SK-N-SH (cell line): ENCODE measurements around the gene TMEM259. TPM values are rescaled to one million over a fixed set of nuclear protein-coding genes. Genes with fewer than 3 reads are reported as not detected.

ENCODE experiments used
- CTCF ChIA-PET: fragments of 300-600, 350-600 bp; formaldehyde crosslinking; extraction: SDS; loops from one replicate; lab custom pipeline; 2021; lab: Yijun Ruan, JAX
- POLR2A ChIA-PET: fragments of 350-600 bp; sonication (Branson Sonifier 250); formaldehyde crosslinking; extraction: SDS; loops from one replicate; lab custom pipeline; 2020; ENCODE audit warnings: antibody characterized with exemption, inconsistent platforms; lab: Yijun Ruan, JAX
- DNase-seq: peaks from one replicate; pipeline ENCODE4 v3.0.0; 2012
- H2AFZ ChIP-seq: fragments of 200-600 bp; sonication (generic); 2 replicates; pipeline ENCODE4 v1.8.1; 2016; ENCODE audit warnings: antibody characterized with exemption, mild to moderate bottlenecking, low read depth
- H3F3A ChIP-seq: fragments of 200-600 bp; sonication (generic); replicated peaks from 2 replicates; pipeline ENCODE3; 2016; ENCODE audit warnings: antibody characterized with exemption, mild to moderate bottlenecking; ENCODE audit not compliant: insufficient read depth
- H3K27ac ChIP-seq, 2 experiments: fragments of 200-500 bp in 1 of 2; fragments of 200-600 bp in 1 of 2; sonication (Bioruptor generic) in 1 of 2; sonication (generic), shearing (Covaris generic) in 1 of 2; 2 replicates each; pipeline versions ENCODE4 v1.5.1 to v1.6.1; 2014 to 2016; ENCODE audit warnings: low read depth in 2 of 2, inconsistent platforms in 1 of 2, low read length in 1 of 2, mild to moderate bottlenecking in 1 of 2, mixed read lengths in 1 of 2
- H3K27me3 ChIP-seq: fragments of 200-600 bp; sonication (generic), shearing (Covaris generic); 2 replicates; pipeline ENCODE4 v1.6.1; 2016; ENCODE audit warnings: mixed run types; ENCODE audit not compliant: insufficient read depth
- H3K36me3 ChIP-seq, 2 experiments: fragments of 200-500 bp in 1 of 2; fragments of 200-600 bp in 1 of 2; sonication (Bioruptor generic) in 1 of 2; sonication (generic) in 1 of 2; replicated peaks in 1 of 2; 2 replicates each; pipeline versions ENCODE3 to v1.5.1; 2014 to 2016; ENCODE audit warnings: low read length in 1 of 2, mild to moderate bottlenecking in 1 of 2; ENCODE audit not compliant: insufficient read depth in 2 of 2, control insufficient read depth in 1 of 2
- H3K4me1 ChIP-seq, 2 experiments: fragments of 200-500 bp in 1 of 2; fragments of 200-600 bp in 1 of 2; sonication (Bioruptor generic) in 1 of 2; sonication (generic), shearing (Covaris generic) in 1 of 2; 2 replicates each; pipeline versions ENCODE4 v1.5.1 to v1.6.1; 2014 to 2016; ENCODE audit warnings: low read depth in 1 of 2, low read length in 1 of 2, mixed run types in 1 of 2; ENCODE audit not compliant: insufficient read depth in 2 of 2, control insufficient read depth in 1 of 2
- H3K4me2 ChIP-seq: fragments of 200-600 bp; sonication (generic), shearing (Covaris generic); 2 replicates; pipeline ENCODE4 v1.6.1; 2017; ENCODE audit warnings: mixed run types
- H3K4me3 ChIP-seq, 2 experiments: fragments of 200-500 bp in 1 of 2; fragments of 200-600 bp in 1 of 2; sonication (Bioruptor generic) in 1 of 2; sonication (generic), shearing (Covaris generic) in 1 of 2; 2 replicates each; pipeline versions ENCODE4 v1.5.1 to v1.8.1; 2014 to 2016; ENCODE audit warnings: low read depth in 2 of 2, inconsistent platforms in 1 of 2, low read length in 1 of 2, mild to moderate bottlenecking in 1 of 2, mixed read lengths in 1 of 2, moderate library complexity in 1 of 2
- H3K79me2 ChIP-seq: fragments of 200-600 bp; sonication (generic); 2 replicates; pipeline ENCODE4 v1.8.1; 2017; ENCODE audit warnings: mild to moderate bottlenecking; ENCODE audit not compliant: insufficient read depth
- H3K9ac ChIP-seq: fragments of 200-600 bp; sonication (generic); 2 replicates; pipeline ENCODE4 v1.6.1; 2017; ENCODE audit warnings: mixed run types
- H3K9me2 ChIP-seq: fragments of 200-600 bp; sonication (generic); 2 replicates; pipeline ENCODE4 v1.6.1; 2017; ENCODE audit warnings: mixed run types
- H3K9me3 ChIP-seq: fragments of 200-600 bp; sonication (generic); 2 replicates; pipeline ENCODE4 v1.6.1; 2017; ENCODE audit warnings: mixed run types, mild to moderate bottlenecking, moderate library complexity
- H4K20me1 ChIP-seq: fragments of 200-600 bp; sonication (generic); 2 replicates; pipeline ENCODE4 v1.6.1; 2017; ENCODE audit warnings: mild to moderate bottlenecking, mixed run types; ENCODE audit not compliant: insufficient read depth
- CTCF ChIP-seq: fragments of 200-600 bp; sonication (generic); IDR thresholded peaks from 2 replicates; pipeline ENCODE4 v1.6.1; 2017; ENCODE audit warnings: antibody characterized with exemption, mild to moderate bottlenecking, moderate library complexity
- FOXM1 ChIP-seq: IDR thresholded peaks from 2 replicates; pipeline ENCODE4 v1.4.0; 2012; ENCODE audit warnings: low read depth, mild to moderate bottlenecking
- GABPA ChIP-seq: IDR thresholded peaks from 2 replicates; pipeline ENCODE4 v1.4.0; 2012; ENCODE audit warnings: low read depth, mild to moderate bottlenecking
- JUND ChIP-seq: IDR thresholded peaks from 2 replicates; pipeline ENCODE4 v1.4.0; 2012
- MAX ChIP-seq: IDR thresholded peaks from 2 replicates; pipeline ENCODE4 v1.4.0; 2012; ENCODE audit warnings: low read depth
- MEF2A ChIP-seq: IDR thresholded peaks from 2 replicates; pipeline ENCODE4 v1.4.0; 2012; ENCODE audit warnings: low read depth, borderline replicate concordance
- MXI1 ChIP-seq: IDR thresholded peaks from 2 replicates; pipeline ENCODE4 v1.6.1; 2012; ENCODE audit warnings: mild to moderate bottlenecking, low read depth, low read length, improper control_type of control experiment
- NFIC ChIP-seq: IDR thresholded peaks from 2 replicates; pipeline ENCODE4 v1.4.0; 2012; ENCODE audit warnings: borderline replicate concordance
- POLR2AphosphoS5 ChIP-seq: IDR thresholded peaks from 2 replicates; pipeline ENCODE4 v1.6.1; 2012; ENCODE audit warnings: low read depth, low read length
- RAD21 ChIP-seq: IDR thresholded peaks from 2 replicates; pipeline ENCODE4 v1.6.1; 2012; ENCODE audit warnings: mild to moderate bottlenecking, low read length
- RCOR1 ChIP-seq: fragments of 150-350 bp; IDR thresholded peaks from 2 replicates; pipeline ENCODE4 v1.6.1; 2017; ENCODE audit warnings: antibody characterized with exemption, low read length
- REST ChIP-seq: IDR thresholded peaks from 2 replicates; pipeline ENCODE4 v1.6.1; 2012; ENCODE audit warnings: mild to moderate bottlenecking, low read depth, low read length, moderate library complexity
- RFX5 ChIP-seq: IDR thresholded peaks from 2 replicates; pipeline ENCODE4 v1.6.1; 2012; ENCODE audit warnings: mild to moderate bottlenecking, improper control_type of control experiment, low read length
- RXRA ChIP-seq: IDR thresholded peaks from 2 replicates; pipeline ENCODE4 v1.4.0; 2012; ENCODE audit warnings: low read depth, mild to moderate bottlenecking, borderline replicate concordance
- SIN3A ChIP-seq: IDR thresholded peaks from 2 replicates; pipeline ENCODE4 v1.6.1; 2012; ENCODE audit warnings: low read depth, mild to moderate bottlenecking, low read length, moderate library complexity, borderline replicate concordance
- SMC3 ChIP-seq: IDR thresholded peaks from 2 replicates; pipeline ENCODE4 v1.6.1; 2012; ENCODE audit warnings: low read depth, low read length, improper control_type of control experiment
- TAF1 ChIP-seq: IDR thresholded peaks from 2 replicates; pipeline ENCODE4 v1.6.1; 2012; ENCODE audit warnings: low read depth, mild to moderate bottlenecking, low read length, moderate library complexity, borderline replicate concordance
- USF2 ChIP-seq: fragments of 150-350 bp; IDR thresholded peaks from 2 replicates; pipeline ENCODE4 v1.6.1; 2017; ENCODE audit warnings: antibody characterized with exemption, low read length, low read depth, borderline replicate concordance
- YY1 ChIP-seq: IDR thresholded peaks from 2 replicates; pipeline ENCODE4 v1.4.0; 2012; ENCODE audit warnings: low read depth, mild to moderate bottlenecking
- ZBTB33 ChIP-seq: IDR thresholded peaks from 2 replicates; pipeline ENCODE4 v1.4.0; 2012; ENCODE audit warnings: low read depth, borderline replicate concordance
- WGBS: methylation state at CpG from one replicate; pipeline ENCODE4 v1.1.6; 2017; ENCODE audit warnings: low lambda C conversion rate; 5-methylcytosine and 5-hydroxymethylcytosine counted together
- polyA plus RNA-seq, 3 experiments: library from polyadenylated mRNA; depleted of rRNA; stranded (reverse); fragments of >200 nt; gene quantifications; 2 replicates each; pipeline ENCODE4 v1.2.3, GENCODE V29; 2012

Gene TMEM259
- polyA plus RNA-seq, 1 of the 3 experiments (the other 2 are of a cell fraction) = 138 TPM

- Histone ChIP-seq H3K79me2 (no peaks in the 10 kb centered on the region), H3K4me2 (no peak overlapping the region), H3K4me3 (no peak overlapping the region), H4K20me1 (no peaks in the 10 kb centered on the region), H3K9ac (no peak overlapping the region), H3K27me3 (no peaks in the 10 kb centered on the region), H3K9me3 (no peaks in the 10 kb centered on the region), H3K4me1 (no peaks in the 10 kb centered on the region), H3K9me2 (no peaks in the 10 kb centered on the region), H2AFZ (no peak overlapping the region), H3K27ac (no peak overlapping the region), H3F3A (peaks cover 5% of the 10 kb centered on the region), H3K36me3 (peaks cover 14 to 31% of the 10 kb centered on the region in 2 experiments)
- DNase-seq = no peak
- CTCF ChIA-PET = interaction anchor here (1.6 to 3.8 kb wide), 2 partner anchors 10 to 49 kb away, joined by 5 to 30 read pairs; partner anchors contain the start of gene WDR18
- no peak for TF ChIP-seq CTCF
- no peak for TF ChIP-seq MAX
- TF ChIP-seq TAF1 = no peak
- no peak for TF ChIP-seq ZBTB33
- TF ChIP-seq SMC3 = no peak
- no peak for TF ChIP-seq MXI1
- TF ChIP-seq RFX5 = no peak
- no peak for TF ChIP-seq USF2
- TF ChIP-seq RCOR1 = no peak
- no peak for TF ChIP-seq RXRA
- no peak for TF ChIP-seq RAD21
- no peak for TF ChIP-seq YY1
- no peak for TF ChIP-seq JUND
- TF ChIP-seq GABPA = no peak
- no peak for TF ChIP-seq REST
- TF ChIP-seq NFIC = no peak
- no peak for TF ChIP-seq SIN3A
- no peak for TF ChIP-seq POLR2AphosphoS5
- no peak for TF ChIP-seq FOXM1
- TF ChIP-seq MEF2A = no peak
- POLR2A ChIA-PET = no interaction called here
- WGBS = 93% methylated on average over 9 of the region's 24 CpGs
Measured at GRCh38 chr19:971795-972194, 49.1 kb downstream of the TMEM259 start.
